Thoracic aorta (tissue), 2 donors: ENCODE results near the gene IL32. TPM values are rescaled to one million over a fixed set of nuclear protein-coding genes. Genes with fewer than 3 reads are reported as not detected.
"Not testable (repeated sequence)": the region's sequence is repeated elsewhere in the genome, so short reads cannot be mapped to it uniquely, and the experiment has no call there.

ENCODE experiments used
- ATAC-seq: fragments of 150-250 bp; one replicate; pipeline ENCODE4 v1.8.0; 2017; ENCODE audit warnings: low read depth; ENCODE audit not compliant: insufficient number of reproducible peaks, low FRiP score
- DNase-seq: peaks from one replicate; pipeline ENCODE4 v3.0.0-alpha.2; 2020; ENCODE audit warnings: low spot score
- H3K27ac ChIP-seq, 2 donors: fragments of 200-600 bp; sonication (generic); 1 replicate in 1 of 2; 2 replicates in 1 of 2; pipeline ENCODE4 v1.5.1; 2016; ENCODE audit warnings: mild to moderate bottlenecking in 2 of 2, moderate library complexity in 2 of 2
- H3K27me3 ChIP-seq: fragments of 200-600 bp; sonication (generic); replicated peaks from 2 replicates; pipeline ENCODE4 v1.6.0; 2016; ENCODE audit warnings: mild to moderate bottlenecking; ENCODE audit not compliant: insufficient read depth
- H3K36me3 ChIP-seq: fragments of 200-600 bp; sonication (generic); one replicate; pipeline ENCODE4 v1.5.1; 2016
- H3K4me1 ChIP-seq, 2 donors: fragments of 200-600 bp; sonication (generic); 1 replicate in 1 of 2; 2 replicates in 1 of 2; pipeline versions ENCODE4 v1.5.1 to v1.6.0; 2016; ENCODE audit warnings: low read depth in 2 of 2, mild to moderate bottlenecking in 1 of 2; ENCODE audit not compliant: control insufficient read depth in 1 of 2
- H3K4me3 ChIP-seq: fragments of 200-600 bp; sonication (generic); 2 replicates; pipeline ENCODE4 v1.5.1; 2016; ENCODE audit warnings: mild to moderate bottlenecking
- H3K9me3 ChIP-seq: fragments of 200-600 bp; sonication (generic); 2 replicates; pipeline ENCODE4 v1.5.1; 2016
- CTCF ChIP-seq: fragments of 200-600 bp; sonication (generic); IDR thresholded peaks from one replicate; pipeline ENCODE4 v1.5.1; 2019; ENCODE audit warnings: antibody characterized with exemption
- total RNA-seq, 2 donors: library from RNA; depleted of rRNA; stranded (reverse); fragments of >200 nt; gene quantifications; one replicate each; pipeline versions ENCODE4 v1.1.0 to v1.2.3, GENCODE V29; 2016

IL32 gene
- total RNA-seq, 2 donors from 2014 or later, result 42.4 to 55.4 TPM

- Histone ChIP-seq H3K4me1 (peaks cover 15 to 17% of the 10 kb centered on the region in 2 donors), H3K36me3 (no peaks in the 10 kb centered on the region), H3K4me3 (no peak overlapping the region), H3K27ac (no peak overlapping the region), H3K9me3 (no peaks in the 10 kb centered on the region), H3K27me3 (peaks cover 23% of the 10 kb centered on the region)
- TF ChIP-seq CTCF, result no peak
- no peak for DNase-seq
- no peak for ATAC-seq
Observed at GRCh38 chr16:3047387-3047720, 18.1 kb upstream of the IL32 start.

- no peak for ATAC-seq
- no peaks in the 10 kb centered on the region for H3K36me3 ChIP-seq
- no peak overlapping the region for H3K27ac ChIP-seq
- no peak for TF ChIP-seq CTCF
- DNase-seq, result no peak
- peaks cover 15 to 17% of the 10 kb centered on the region in 2 donors for H3K4me1 ChIP-seq
- H3K27me3 ChIP-seq, result peaks cover 11% of the 10 kb centered on the region
- H3K4me3 ChIP-seq, result no peak overlapping the region
- H3K9me3 ChIP-seq, result no peaks in the 10 kb centered on the region
Observed at GRCh38 chr16:3049921-3050481, 15.4 kb upstream of the IL32 start.

- Histone ChIP-seq H3K36me3 (no peaks in the 10 kb centered on the region), H3K9me3 (no peaks in the 10 kb centered on the region), H3K4me3 (no peak overlapping the region), H3K27me3 (peaks cover 9% of the 10 kb centered on the region), H3K4me1 (peaks cover 15% of the 10 kb centered on the region in 2 donors), H3K27ac (no peak overlapping the region)
- ATAC-seq (no peak), DNase-seq (no peak)
- no peak for TF ChIP-seq CTCF
Observed at GRCh38 chr16:3050487-3050886, 15.0 kb upstream of the IL32 start.

GRCh38 chr16:3051009-3051408 lies 14.4 kb upstream of the IL32 start:
- DNase-seq (no peak), ATAC-seq (no peak)
- TF ChIP-seq CTCF, result no peak
- Histone ChIP-seq H3K36me3 (no peaks in the 10 kb centered on the region), H3K4me1 (peaks cover 10 to 11% of the 10 kb centered on the region in 2 donors), H3K4me3 (no peak overlapping the region), H3K27me3 (peaks cover 9% of the 10 kb centered on the region), H3K27ac (no peak overlapping the region), H3K9me3 (no peaks in the 10 kb centered on the region)

- DNase-seq, result no peak
- no peak overlapping the region for H3K4me3 ChIP-seq
- peaks cover 9% of the 10 kb centered on the region for H3K27me3 ChIP-seq
- no peak for ATAC-seq
- TF ChIP-seq CTCF, result no peak
- H3K4me1 ChIP-seq, result peaks cover 6 to 7% of the 10 kb centered on the region in 2 donors
- H3K36me3 ChIP-seq, result no peaks in the 10 kb centered on the region
- no peaks in the 10 kb centered on the region for H3K9me3 ChIP-seq
- no peak overlapping the region for H3K27ac ChIP-seq
Observed at GRCh38 chr16:3051494-3051893, 13.9 kb upstream of the IL32 start.

- H3K4me3 ChIP-seq, H3K27me3 ChIP-seq, H3K9me3 ChIP-seq, H3K27ac ChIP-seq, DNase-seq, H3K36me3 ChIP-seq, H3K4me1 ChIP-seq, ATAC-seq: not testable (repeated sequence)
Observed at GRCh38 chr16:3052571-3053329, 12.7 kb upstream of the IL32 start.

GRCh38 chr16:3053330-3053710 lies 12.1 kb upstream of the IL32 start:
- ATAC-seq, H3K36me3 ChIP-seq, H3K27ac ChIP-seq, H3K9me3 ChIP-seq, DNase-seq, H3K27me3 ChIP-seq, H3K4me3 ChIP-seq, H3K4me1 ChIP-seq: not testable (repeated sequence)
